Psoas muscle (tissue), 8 donors: ENCODE measurements around the gene MYO18A. TPM values are rescaled to one million over a fixed set of nuclear protein-coding genes. Genes with fewer than 3 reads are reported as not detected.
A peak's percentile ranks its signal among the peaks of the same experiment; 100 is the strongest.

ENCODE experiments used
- ATAC-seq, 4 donors: fragments of 200-7000 bp; cut with Tn5 transposase; one replicate each; pipeline ENCODE4 v1.9.1; 2020; ENCODE audit warnings: moderate library complexity in 3 of 4, mild to moderate bottlenecking in 2 of 4
- DNase-seq, 2 donors: peaks; one replicate each; pipeline ENCODE4 v3.0.0-alpha.2; 2020
- H3K27ac ChIP-seq: fragments of 200-600 bp; one replicate; pipeline ENCODE4 v1.8.0; 2022
- H3K27me3 ChIP-seq, 3 donors: fragments of 200-600 bp in 1 of 3; one replicate each; pipeline versions ENCODE4 v1.6.1 to v1.8.0; 2013 to 2022; ENCODE audit warnings: low read length in 2 of 3, mild to moderate bottlenecking in 2 of 3, moderate library complexity in 1 of 3; ENCODE audit not compliant: insufficient read depth in 3 of 3
- H3K36me3 ChIP-seq, 2 donors: fragments of 200-600 bp in 1 of 2; one replicate each; pipeline versions ENCODE4 v1.6.1 to v1.8.0; 2013 to 2022; ENCODE audit warnings: low read depth in 1 of 2, mild to moderate bottlenecking in 1 of 2, moderate library complexity in 1 of 2; ENCODE audit not compliant: insufficient read depth in 1 of 2
- H3K4me1 ChIP-seq: fragments of 200-600 bp; one replicate; pipeline ENCODE4 v1.8.0; 2022
- H3K4me3 ChIP-seq: fragments of 200-600 bp; one replicate; pipeline ENCODE4 v1.8.0; 2022; ENCODE audit warnings: mild to moderate bottlenecking
- H3K9me3 ChIP-seq: fragments of 200-600 bp; one replicate; pipeline ENCODE4 v1.8.0; 2022
- CTCF ChIP-seq: fragments of 200-600 bp; IDR thresholded peaks from one replicate; pipeline ENCODE4 v1.8.0; 2022; ENCODE audit warnings: antibody characterized with exemption
- WGBS, 3 donors: extraction: QIAGEN DNeasy Blood & Tissue Kit; methylation state at CpG; one replicate each; pipeline versions ENCODE4 v1.1.6 to v1.1.7; 2013; 5-methylcytosine and 5-hydroxymethylcytosine counted together
- intact Hi-C, 2 donors: fragments of 100-400 bp; cut with DNase I; formaldehyde crosslinking; loops; one replicate each; pipeline versions ENCODE4 v1.11.0 to v1.14.2; 2022
- polyA plus RNA-seq, 3 donors: library from polyadenylated mRNA; stranded (reverse); fragments of 200-250 nt; gene quantifications; one replicate each; pipeline ENCODE4 v1.2.3, GENCODE V29; 2013
- total RNA-seq, 4 donors: library from RNA; stranded (reverse); fragmentation: NEBNext Ultra II Directional in 2 of 4; extraction: Animal tissue kit (Norgen Biotek cat#: 25700) in 2 of 4; gene quantifications; one replicate each; pipeline versions ENCODE4 v1.2.1 to v1.2.4, GENCODE V29; 2021 to 2023
- donor health status: healthy with polysubstance abuse.
- donor health status: DM: no; HTN: no; CAD: no; lungs with moderate emphysema.
- donor health status: Bipolar disorder and iron deficiency.
- donor health status: healthy.
- donor health status: DM: yes; HTN: yes; CAD: no.
- donor health status: DM: no; HTN: no; CAD: no.
- donor health status: DM: no; HTN: no; CAD: no.
- donor health status: DM: yes; HTN: yes; CAD: no.

The MYO18A gene
- total and polyA plus RNA-seq, 7 donors = 142 to 1,274 (median 770) TPM

GRCh38 chr17:29140051-29140621, 40.1 kb downstream of the MYO18A start:
- no peak for TF ChIP-seq CTCF
- no peaks in the 10 kb centered on the region for H3K27me3 ChIP-seq
- H3K4me1 ChIP-seq = peaks cover 68% of the 10 kb centered on the region
- ATAC-seq (peak; percentile 83 to 86 (median 84)), DNase-seq (peak; percentile 89 to 96)
- intact Hi-C loops = no loop called here
- no peaks in the 10 kb centered on the region for H3K9me3 ChIP-seq
- 1 to 3% (median 1%) methylated on average over 13 to 14 of the region's 14 CpGs for WGBS, 3 donors
- H3K4me3 ChIP-seq = peak overlapping the region; percentile 78
- peaks cover 0 to 26% of the 10 kb centered on the region in 2 donors for H3K36me3 ChIP-seq
- H3K27ac ChIP-seq = peak overlapping the region; percentile 93

- ATAC-seq (peak; percentile 63 to 81 (median 76)), DNase-seq (peak; percentile 62 to 87)
- Histone ChIP-seq H3K4me3 (peak overlapping the region; percentile 78), H3K36me3 (peaks cover 0 to 33% of the 10 kb centered on the region in 2 donors), H3K27ac (peak overlapping the region; percentile 93), H3K4me1 (peaks cover 69% of the 10 kb centered on the region), H3K9me3 (no peaks in the 10 kb centered on the region), H3K27me3 (no peaks in the 10 kb centered on the region)
- intact Hi-C loops = no loop called here
- TF ChIP-seq CTCF = no peak
- 10 to 17% (median 14%) methylated on average over 11 to 13 of the region's 13 CpGs for WGBS, 3 donors
These were observed 41.1 kb downstream of the MYO18A start for GRCh38 chr17:29138971-29139691.

GRCh38 chr17:29138184-29138955, 41.8 kb downstream of the MYO18A start:
- no peak for TF ChIP-seq CTCF
- intact Hi-C loops = no loop called here
- H3K27me3 ChIP-seq = no peaks in the 10 kb centered on the region
- peak; percentile 65 to 74 (median 65) for ATAC-seq
- peaks cover 0 to 35% of the 10 kb centered on the region in 2 donors for H3K36me3 ChIP-seq
- peaks cover 69% of the 10 kb centered on the region for H3K4me1 ChIP-seq
- DNase-seq = peak in 1 of 2 donors; percentile 77
- no peaks in the 10 kb centered on the region for H3K9me3 ChIP-seq
- 26 to 49% (median 41%) methylated on average over 13 of the region's 13 CpGs for WGBS, 3 donors
- peak overlapping the region; percentile 93 for H3K27ac ChIP-seq
- H3K4me3 ChIP-seq = peak overlapping the region; percentile 78

- no peaks in the 10 kb centered on the region for H3K9me3 ChIP-seq
- 63 to 78% (median 68%) methylated on average over 8 of the region's 8 CpGs for WGBS, 3 donors
- H3K27ac ChIP-seq = peak overlapping the region; percentile 93
- ATAC-seq (no peak), DNase-seq (no peak)
- TF ChIP-seq CTCF = no peak
- intact Hi-C loops = no loop called here
- peaks cover 80% of the 10 kb centered on the region for H3K4me1 ChIP-seq
- no peaks in the 10 kb centered on the region for H3K27me3 ChIP-seq
- H3K4me3 ChIP-seq = peak overlapping the region; percentile 78
- H3K36me3 ChIP-seq = peaks cover 0 to 37% of the 10 kb centered on the region in 2 donors
These were observed 43.0 kb downstream of the MYO18A start for GRCh38 chr17:29136998-29137730.
